ENCODE data around the gene KCNC4.

Gene KCNC4

GRCh38 chr1:110188035-110188618 lies 22.0 kb upstream of the KCNC4 start:
- DNase-seq (ENCODE audit: low read depth in 2 of 2): no peak

GRCh38 chr1:110189181-110189580 lies 20.9 kb upstream of the KCNC4 start:
- no peak for DNase-seq (ENCODE audit: low read depth in 2 of 2)

DNA sequence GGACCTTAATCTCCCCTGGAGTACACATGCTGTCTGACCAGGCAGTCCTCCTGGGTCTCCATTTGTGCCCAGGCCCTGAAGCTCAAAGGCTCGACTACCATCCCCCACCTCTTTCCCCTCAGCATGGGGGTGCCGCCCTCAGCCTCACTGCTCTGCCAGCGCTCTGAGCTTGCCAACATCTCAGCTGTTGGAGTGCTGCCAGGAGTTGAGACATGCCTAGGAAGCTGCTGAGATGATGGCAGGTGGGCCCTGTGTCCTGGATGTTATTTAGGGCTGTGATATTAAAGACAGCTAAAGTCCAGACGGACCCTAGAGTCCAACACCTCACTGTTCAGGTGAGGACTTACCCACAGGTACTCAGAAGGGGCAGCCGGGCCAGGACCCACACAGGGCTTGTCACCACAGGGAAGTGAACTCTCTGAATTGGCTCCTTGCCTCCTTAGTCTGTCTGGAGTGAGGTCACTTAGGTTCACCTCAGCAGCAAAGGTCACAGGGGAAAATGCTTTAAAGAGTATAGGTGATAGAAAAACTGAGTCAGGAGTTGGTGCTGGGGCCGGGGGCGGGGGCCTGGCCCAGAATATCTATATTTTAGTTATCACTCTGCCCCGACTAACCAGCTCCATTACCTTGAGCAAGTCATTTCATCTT lies 19.7 kb upstream of the KCNC4 start:
- DNase-seq (ENCODE audit: low read depth in 2 of 2): no peak

DNA sequence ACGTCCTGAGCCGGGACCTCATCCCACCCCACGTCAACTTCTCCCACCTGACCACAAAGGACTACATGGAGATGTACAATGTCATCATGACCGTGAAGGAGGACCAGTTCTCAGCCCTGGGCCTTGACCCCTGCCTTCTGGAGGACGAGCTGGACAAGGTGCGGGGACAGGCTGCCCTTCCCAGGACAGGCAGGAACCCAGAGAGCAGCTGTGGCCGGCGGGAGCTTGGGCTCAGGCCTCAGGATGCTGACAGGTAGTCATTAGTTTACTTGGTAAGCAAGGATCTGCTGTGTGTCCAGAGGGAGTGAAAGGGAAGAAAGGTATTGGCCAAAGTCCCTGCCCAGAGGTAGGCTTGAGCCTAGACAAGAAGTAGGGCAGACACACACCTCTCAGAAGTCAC lies 17.6 kb upstream of the KCNC4 start:
- DNase-seq (ENCODE audit: low read depth in 2 of 2): no peak

- no peak for DNase-seq (ENCODE audit: low read depth in 2 of 2)
Measured at GRCh38 chr1:110195196-110195595, 14.9 kb upstream of the KCNC4 start.

GRCh38 chr1:110196917-110197765 lies 13.0 kb upstream of the KCNC4 start:
- peak in 1 of 2 donors; percentile 15 for DNase-seq (ENCODE audit: low read depth in 2 of 2)

- DNase-seq (ENCODE audit: low read depth in 2 of 2): no peak
Measured at GRCh38 chr1:110197905-110198629, 12.0 kb upstream of the KCNC4 start.

GRCh38 chr1:110198746-110199145 lies 11.4 kb upstream of the KCNC4 start:
- no peak for DNase-seq (ENCODE audit: low read depth in 2 of 2)

DNA sequence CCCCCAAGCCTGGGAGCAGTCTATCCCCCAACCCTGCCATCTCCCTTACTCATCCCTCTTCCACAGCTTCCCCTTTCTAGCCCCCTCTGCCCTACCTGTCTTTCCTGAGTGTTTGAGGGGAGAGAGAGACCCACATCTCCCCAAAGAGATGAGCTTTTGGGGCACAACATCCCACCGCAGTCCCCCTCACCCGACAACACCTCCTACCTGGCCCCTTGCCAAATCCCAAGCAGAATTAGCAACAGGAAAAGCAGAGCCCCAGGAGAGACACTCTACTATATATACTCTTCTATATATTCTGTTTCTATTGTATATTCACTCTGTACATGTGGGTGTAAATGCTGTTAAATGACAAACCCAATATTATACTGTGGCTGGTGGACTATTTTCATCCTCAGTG lies 9.9 kb upstream of the KCNC4 start:
- no peak for DNase-seq (ENCODE audit: low read depth in 2 of 2)

DNA sequence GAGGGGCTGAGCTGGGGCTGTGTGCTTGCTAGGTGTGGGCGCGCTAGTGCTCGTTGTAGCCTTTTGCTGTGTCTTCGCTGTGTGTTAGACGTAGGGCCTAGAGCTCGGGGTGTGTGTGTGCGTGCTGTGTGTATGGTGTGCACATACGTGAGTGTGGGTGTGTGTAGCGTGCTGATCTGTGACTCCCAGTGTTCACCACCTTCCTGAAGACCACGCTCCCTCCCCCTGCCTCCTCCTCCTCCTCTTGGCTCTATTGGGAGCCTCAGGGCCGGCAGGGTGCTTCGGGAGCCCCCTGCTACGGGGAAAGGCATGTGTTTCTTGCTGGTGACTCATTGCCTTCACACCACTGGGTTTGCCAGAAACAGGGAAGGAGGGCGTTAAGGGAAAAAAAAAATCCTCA lies 9.4 kb upstream of the KCNC4 start:
- no peak for DNase-seq (ENCODE audit: low read depth in 2 of 2)

GRCh38 chr1:110201157-110201825 lies 8.8 kb upstream of the KCNC4 start:
- DNase-seq (ENCODE audit: low read depth in 2 of 2): no peak

- DNase-seq (ENCODE audit: low read depth in 2 of 2): peak in 1 of 2 donors; percentile 25
Measured at GRCh38 chr1:110203021-110203661, 7.0 kb upstream of the KCNC4 start.

DNA sequence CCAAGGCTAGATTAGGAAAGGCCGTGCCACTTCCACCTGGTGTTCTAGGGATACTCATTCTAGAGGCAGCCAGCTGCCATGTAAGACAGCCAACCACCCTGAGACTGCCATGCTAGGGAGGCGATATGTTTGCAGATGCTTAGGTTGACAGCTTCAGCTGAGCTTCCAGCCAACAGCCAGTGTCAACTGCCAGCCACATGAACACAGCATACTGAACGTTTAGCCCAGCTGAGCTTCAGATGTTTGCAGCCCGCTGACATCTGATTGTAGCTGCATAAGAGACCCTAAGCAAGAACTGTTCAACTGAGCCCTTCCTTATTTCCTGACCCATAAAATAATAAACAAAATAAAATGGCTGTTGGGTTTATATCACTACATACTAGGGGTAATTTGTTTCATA lies 5.0 kb upstream of the KCNC4 start:
- no peak for DNase-seq (ENCODE audit: low read depth in 2 of 2)

GRCh38 chr1:110205591-110206155 lies 4.4 kb upstream of the KCNC4 start:
- no peak for DNase-seq (ENCODE audit: low read depth in 2 of 2)

- DNase-seq (ENCODE audit: low read depth in 2 of 2): no peak
Measured at GRCh38 chr1:110206261-110206920, 3.7 kb upstream of the KCNC4 start.

- peak; percentile 37 to 62 for DNase-seq (ENCODE audit: low read depth in 2 of 2)
Measured at GRCh38 chr1:110207831-110208230, 2.3 kb upstream of the KCNC4 start.

GRCh38 chr1:110208916-110209645 lies 1.0 kb upstream of the KCNC4 start:
- no peak for DNase-seq (ENCODE audit: low read depth in 2 of 2)

DNA sequence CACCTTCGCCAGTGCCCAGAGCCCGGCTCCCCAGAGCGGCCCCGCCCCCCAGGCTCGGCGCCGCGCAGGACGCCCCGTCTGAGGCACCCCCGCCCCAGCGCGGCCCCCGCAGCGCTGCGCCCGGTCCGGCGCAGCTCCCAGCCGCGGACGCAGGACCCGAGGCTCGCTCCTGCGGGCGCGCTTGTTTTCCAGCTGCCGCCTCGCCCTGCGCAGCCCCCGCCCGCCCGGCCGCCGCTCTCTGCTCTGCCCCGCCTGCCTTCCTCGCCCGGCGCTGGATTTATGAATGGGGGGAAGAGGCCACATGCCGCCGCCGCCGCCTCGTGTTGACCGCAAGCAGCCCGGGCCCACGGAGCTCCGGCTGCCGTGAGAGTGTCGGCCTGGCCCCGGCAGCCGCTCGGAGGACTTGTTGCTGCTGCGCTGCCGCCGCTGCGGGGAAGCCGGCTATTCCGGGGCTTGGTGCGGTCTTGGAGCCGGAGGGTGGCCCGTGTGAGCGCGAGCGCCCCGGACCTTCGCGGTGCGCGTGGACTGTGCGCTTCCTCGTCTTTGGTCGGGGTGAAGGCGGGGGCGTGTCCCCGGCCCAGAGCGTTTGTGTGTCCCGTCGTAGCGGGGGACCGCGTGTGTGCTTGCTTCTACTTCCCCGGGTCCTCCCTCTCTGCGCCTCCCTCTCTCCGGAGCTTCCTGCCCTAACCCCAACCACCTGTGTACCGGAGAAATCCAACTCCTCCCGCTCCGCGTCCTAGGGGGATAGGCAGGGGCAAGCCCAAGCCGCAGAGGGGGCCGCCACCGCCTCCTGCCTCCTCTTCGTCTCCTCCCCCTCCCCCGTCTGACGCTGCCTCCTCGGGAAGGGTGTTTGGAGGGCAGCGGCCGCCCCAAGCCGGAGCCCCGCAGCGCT lies 736 bp downstream of the KCNC4 start:
- peak in 1 of 2 donors; percentile 20 for DNase-seq (ENCODE audit: low read depth in 2 of 2)

Measured in stimulated activated CD4-positive, alpha-beta T cell treated with anti-CD3 and anti-CD28 coated beads, Interleukin-1b, Interleukin-23, amount 100 ng/mL, for 1 hour (primary cell).